CD14-positive monocyte (primary cell): Measurements from ENCODE around the gene HPSE2. TPM values are rescaled to one million over a fixed set of nuclear protein-coding genes. Genes with fewer than 3 reads are reported as not detected.

Experiments
- DNase-seq, 3 donors: peaks; one replicate each; pipeline ENCODE4 v3.0.0-alpha.2; 2011 to 2022
- H2AFZ ChIP-seq: 2 replicates; pipeline ENCODE4 v1.6.0; 2012; ENCODE audit warnings: mild to moderate bottlenecking, low read depth, low read length, inconsistent platforms; ENCODE audit not compliant: insufficient read depth, poor library complexity, severe bottlenecking
- H3K27ac ChIP-seq, 2 donors: 1 replicate in 1 of 2; 2 replicates in 1 of 2; pipeline ENCODE4 v1.5.1; 2012 to 2013; ENCODE audit warnings: low read length in 2 of 2, control low read depth in 1 of 2, inconsistent platforms in 1 of 2, low read depth in 1 of 2, mild to moderate bottlenecking in 1 of 2
- H3K27me3 ChIP-seq, 2 donors: one replicate each; pipeline versions ENCODE4 v1.6.0 to v1.6.1; 2011 to 2013; ENCODE audit warnings: low read length in 2 of 2; ENCODE audit not compliant: control insufficient read depth in 2 of 2, insufficient read depth in 2 of 2
- H3K36me3 ChIP-seq, 2 donors: replicated peaks in 1 of 2; 1 replicate in 1 of 2; 2 replicates in 1 of 2; pipeline versions ENCODE4 v1.5.1 to v1.6.1; 2012 to 2013; ENCODE audit warnings: low read length in 2 of 2, control low read depth in 1 of 2, inconsistent platforms in 1 of 2, mild to moderate bottlenecking in 1 of 2; ENCODE audit not compliant: insufficient read depth in 2 of 2, control insufficient read depth in 1 of 2
- H3K4me1 ChIP-seq, 2 donors: 1 replicate in 1 of 2; 2 replicates in 1 of 2; pipeline versions ENCODE4 v1.5.1 to v1.6.1; 2012 to 2013; ENCODE audit warnings: low read length in 2 of 2, control low read depth in 1 of 2, inconsistent platforms in 1 of 2, mild to moderate bottlenecking in 1 of 2, moderate library complexity in 1 of 2; ENCODE audit not compliant: insufficient read depth in 2 of 2, control insufficient read depth in 1 of 2
- H3K4me2 ChIP-seq: replicated peaks from 2 replicates; pipeline ENCODE3; 2012; ENCODE audit warnings: low read length, moderate library complexity, mild to moderate bottlenecking; ENCODE audit not compliant: poor library complexity, severe bottlenecking; ENCODE audit errors: extremely low read depth
- H3K4me3 ChIP-seq, 3 experiments: fragments of 200-600 bp in 1 of 3; sonication (generic) in 1 of 3; replicated peaks in 1 of 3; 1 replicate in 2 of 3; 2 replicates in 1 of 3; pipeline ENCODE4 v1.5.1; 2011 to 2013; ENCODE audit warnings: low read length in 3 of 3, mild to moderate bottlenecking in 3 of 3, control low read depth in 2 of 3, low read depth in 2 of 3, inconsistent platforms in 1 of 3, moderate library complexity in 1 of 3
- H3K79me2 ChIP-seq: 2 replicates; pipeline ENCODE4 v1.6.0; 2012; ENCODE audit warnings: mild to moderate bottlenecking, control low read depth, inconsistent platforms, low read length, moderate library complexity; ENCODE audit not compliant: insufficient read depth
- H3K9ac ChIP-seq: 2 replicates; pipeline ENCODE4 v1.6.0; 2017; ENCODE audit warnings: low read length, mild to moderate bottlenecking; ENCODE audit not compliant: insufficient read depth, poor library complexity, severe bottlenecking
- H3K9me3 ChIP-seq, 2 donors: replicated peaks in 1 of 2; 1 replicate in 1 of 2; 2 replicates in 1 of 2; pipeline versions ENCODE4 v1.5.1 to v1.6.1; 2012 to 2013; ENCODE audit warnings: low read length in 2 of 2, control low read depth in 1 of 2; ENCODE audit not compliant: control insufficient read depth in 1 of 2, insufficient read depth in 1 of 2
- H4K20me1 ChIP-seq: 2 replicates; pipeline ENCODE4 v1.6.0; 2012; ENCODE audit warnings: mild to moderate bottlenecking, low read length, control low read depth, moderate library complexity; ENCODE audit not compliant: insufficient read depth
- H3K27ac Mint-ChIP-seq, 7 donors: one replicate each; pipeline ENCODE4 v1.8.0; 2020; ENCODE audit warnings: mild to moderate bottlenecking in 7 of 7, mixed read lengths in 7 of 7, moderate library complexity in 6 of 7, inconsistent platforms in 2 of 7
- H3K27me3 Mint-ChIP-seq, 3 donors: one replicate each; pipeline ENCODE4 v1.8.0; 2021 to 2022; ENCODE audit warnings: low read depth in 3 of 3, mild to moderate bottlenecking in 3 of 3, mixed read lengths in 3 of 3, moderate library complexity in 3 of 3, inconsistent platforms in 1 of 3
- H3K36me3 Mint-ChIP-seq, 2 donors: one replicate each; pipeline ENCODE4 v1.8.0; 2020; ENCODE audit warnings: mixed read lengths in 2 of 2, inconsistent platforms in 1 of 2, mild to moderate bottlenecking in 1 of 2
- H3K4me1 Mint-ChIP-seq: one replicate; pipeline ENCODE4 v1.8.0; 2020; ENCODE audit warnings: mild to moderate bottlenecking, mixed read lengths
- H3K4me3 Mint-ChIP-seq, 2 donors: one replicate each; pipeline ENCODE4 v1.8.0; 2020; ENCODE audit warnings: mild to moderate bottlenecking in 2 of 2, mixed read lengths in 2 of 2, moderate library complexity in 1 of 2
- H3K9me3 Mint-ChIP-seq, 7 donors: one replicate each; pipeline ENCODE4 v1.8.0; 2020 to 2022; ENCODE audit warnings: mixed read lengths in 7 of 7, mild to moderate bottlenecking in 6 of 7, moderate library complexity in 6 of 7, inconsistent platforms in 2 of 7
- intact Hi-C, 2 donors: fragments of 100-400 bp; cut with micrococcal nuclease; formaldehyde crosslinking; loops; one replicate each; pipeline versions ENCODE4 v1.15.0 to v1.15.1; 2023
- polyA plus RNA-seq, 3 donors: library from polyadenylated mRNA; depleted of rRNA in 1 of 3; unstranded in 2 of 3; stranded (reverse) in 1 of 3; fragments of 300-500 nt in 2 of 3; fragments of >200 nt in 1 of 3; fragmentation: Illumina TruSeq in 2 of 3; gene quantifications; 1 replicate in 2 of 3; 2 replicates in 1 of 3; pipeline ENCODE4 v1.2.3, GENCODE V29; 2012 to 2021
- TF ChIP-seq, protein P1 (sequence below): fragments of 200-600 bp; IDR thresholded peaks from one replicate; pipeline ENCODE4 v1.8.0; 2022; ENCODE audit warnings: antibody characterized with exemption, mild to moderate bottlenecking

HPSE2 gene
- polyA plus RNA-seq, 3 donors, result not detected

- Mint-ChIP-seq H3K27ac (no peak overlapping the region), H3K9me3 (peaks cover 4 to 23% (median 12%) of the 10 kb centered on the region in 7 donors), H3K36me3 (no peaks in the 10 kb centered on the region), H3K4me1 (no peaks in the 10 kb centered on the region), H3K4me3 (no peak overlapping the region), H3K27me3 (peaks cover 0 to 3% (median 2%) of the 10 kb centered on the region in 3 donors)
- no peak for DNase-seq
- H4K20me1 ChIP-seq, result no peaks in the 10 kb centered on the region
- no peak overlapping the region for H2AFZ ChIP-seq
- no peaks in the 10 kb centered on the region for H3K36me3 ChIP-seq
- no peaks in the 10 kb centered on the region for H3K79me2 ChIP-seq
- H3K4me2 ChIP-seq, result no peak overlapping the region
- H3K4me1 ChIP-seq, result no peaks in the 10 kb centered on the region
- no peak overlapping the region for H3K27ac ChIP-seq
- intact Hi-C loops, result no loop called here
- no peak overlapping the region for H3K9ac ChIP-seq
- peaks cover 0 to 17% of the 10 kb centered on the region in 2 donors for H3K9me3 ChIP-seq
- H3K4me3 ChIP-seq, result no peak overlapping the region
- TF ChIP-seq, protein P1, sequence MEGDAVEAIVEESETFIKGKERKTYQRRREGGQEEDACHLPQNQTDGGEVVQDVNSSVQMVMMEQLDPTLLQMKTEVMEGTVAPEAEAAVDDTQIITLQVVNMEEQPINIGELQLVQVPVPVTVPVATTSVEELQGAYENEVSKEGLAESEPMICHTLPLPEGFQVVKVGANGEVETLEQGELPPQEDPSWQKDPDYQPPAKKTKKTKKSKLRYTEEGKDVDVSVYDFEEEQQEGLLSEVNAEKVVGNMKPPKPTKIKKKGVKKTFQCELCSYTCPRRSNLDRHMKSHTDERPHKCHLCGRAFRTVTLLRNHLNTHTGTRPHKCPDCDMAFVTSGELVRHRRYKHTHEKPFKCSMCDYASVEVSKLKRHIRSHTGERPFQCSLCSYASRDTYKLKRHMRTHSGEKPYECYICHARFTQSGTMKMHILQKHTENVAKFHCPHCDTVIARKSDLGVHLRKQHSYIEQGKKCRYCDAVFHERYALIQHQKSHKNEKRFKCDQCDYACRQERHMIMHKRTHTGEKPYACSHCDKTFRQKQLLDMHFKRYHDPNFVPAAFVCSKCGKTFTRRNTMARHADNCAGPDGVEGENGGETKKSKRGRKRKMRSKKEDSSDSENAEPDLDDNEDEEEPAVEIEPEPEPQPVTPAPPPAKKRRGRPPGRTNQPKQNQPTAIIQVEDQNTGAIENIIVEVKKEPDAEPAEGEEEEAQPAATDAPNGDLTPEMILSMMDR, result no peak
- H3K27me3 ChIP-seq, result no peaks in the 10 kb centered on the region
Measured at GRCh38 chr10:99119258-99119748, 116.3 kb downstream of the HPSE2 start.

DNA sequence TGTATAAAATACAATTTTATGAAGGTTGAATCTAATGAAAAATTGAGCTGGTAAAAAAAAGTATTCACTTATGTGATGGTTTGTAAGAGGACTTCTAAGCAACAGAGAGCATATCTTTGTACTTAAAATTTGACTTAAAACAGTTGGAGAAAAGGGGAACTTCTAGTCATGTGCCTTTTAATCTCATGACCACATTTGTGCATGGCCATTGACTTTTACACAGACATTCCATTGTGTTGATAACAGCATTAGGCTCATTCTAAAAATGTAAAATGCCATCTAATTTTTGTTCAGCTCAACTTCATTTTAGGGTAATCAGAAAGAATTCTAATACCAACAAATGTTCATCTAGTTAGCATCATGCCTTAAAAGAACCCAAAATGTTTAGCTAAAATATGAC, 119.9 kb downstream of the HPSE2 start:
- Mint-ChIP-seq H3K4me3 (no peak overlapping the region), H3K4me1 (no peaks in the 10 kb centered on the region), H3K9me3 (peaks cover 0 to 14% (median 8%) of the 10 kb centered on the region in 7 donors), H3K36me3 (no peaks in the 10 kb centered on the region), H3K27ac (no peak overlapping the region), H3K27me3 (peaks cover 2 to 3% (median 2%) of the 10 kb centered on the region in 3 donors)
- Histone ChIP-seq H3K36me3 (no peaks in the 10 kb centered on the region), H4K20me1 (no peaks in the 10 kb centered on the region), H3K79me2 (no peaks in the 10 kb centered on the region), H3K4me3 (no peak overlapping the region), H3K27ac (no peak overlapping the region), H3K9me3 (peaks cover 0 to 6% of the 10 kb centered on the region in 2 donors), H2AFZ (no peak overlapping the region), H3K4me1 (no peaks in the 10 kb centered on the region), H3K27me3 (no peaks in the 10 kb centered on the region), H3K4me2 (no peak overlapping the region), H3K9ac (no peak overlapping the region)
- TF ChIP-seq, protein P1, result no peak
- DNase-seq, result no peak
- intact Hi-C loops, result no loop called here
